Measurements from ENCODE around the gene PRKN.

- TF ChIP-seq, protein P1, sequence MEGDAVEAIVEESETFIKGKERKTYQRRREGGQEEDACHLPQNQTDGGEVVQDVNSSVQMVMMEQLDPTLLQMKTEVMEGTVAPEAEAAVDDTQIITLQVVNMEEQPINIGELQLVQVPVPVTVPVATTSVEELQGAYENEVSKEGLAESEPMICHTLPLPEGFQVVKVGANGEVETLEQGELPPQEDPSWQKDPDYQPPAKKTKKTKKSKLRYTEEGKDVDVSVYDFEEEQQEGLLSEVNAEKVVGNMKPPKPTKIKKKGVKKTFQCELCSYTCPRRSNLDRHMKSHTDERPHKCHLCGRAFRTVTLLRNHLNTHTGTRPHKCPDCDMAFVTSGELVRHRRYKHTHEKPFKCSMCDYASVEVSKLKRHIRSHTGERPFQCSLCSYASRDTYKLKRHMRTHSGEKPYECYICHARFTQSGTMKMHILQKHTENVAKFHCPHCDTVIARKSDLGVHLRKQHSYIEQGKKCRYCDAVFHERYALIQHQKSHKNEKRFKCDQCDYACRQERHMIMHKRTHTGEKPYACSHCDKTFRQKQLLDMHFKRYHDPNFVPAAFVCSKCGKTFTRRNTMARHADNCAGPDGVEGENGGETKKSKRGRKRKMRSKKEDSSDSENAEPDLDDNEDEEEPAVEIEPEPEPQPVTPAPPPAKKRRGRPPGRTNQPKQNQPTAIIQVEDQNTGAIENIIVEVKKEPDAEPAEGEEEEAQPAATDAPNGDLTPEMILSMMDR (IDR thresholded peaks at IDR 0.05): no peak
- no peak for TF ChIP-seq POLR2A (IDR thresholded peaks at IDR 0.05)
Observed at GRCh38 chr6:162621246-162621645, 106.3 kb downstream of the PRKN start.

Data from thyroid gland (tissue), 4 donors.